Activated T-helper 9 cell treated with anti-CD3 and anti-CD28 coated beads, Interleukin-2, amount 50 U/mL, for 16 hours (primary cell): Measurements from ENCODE around the gene PRKN.

Experiments
- DNase-seq: peaks from one replicate; pipeline ENCODE4 v3.0.0-alpha.2; 2020; ENCODE audit warnings: low read depth

The PRKN gene

GRCh38 chr6:161414180-161414579 lies 1313.4 kb downstream of the PRKN start:
- no peak for DNase-seq

GRCh38 chr6:161413355-161413771 lies 1314.2 kb downstream of the PRKN start:
- no peak for DNase-seq

GRCh38 chr6:161412795-161413194 lies 1314.8 kb downstream of the PRKN start:
- DNase-seq = no peak

GRCh38 chr6:161411265-161411944 lies 1316.2 kb downstream of the PRKN start:
- no peak for DNase-seq

- DNase-seq = no peak
These were observed 1316.8 kb downstream of the PRKN start for GRCh38 chr6:161410736-161411135.

GRCh38 chr6:161410076-161410475 lies 1317.5 kb downstream of the PRKN start:
- no peak for DNase-seq

- no peak for DNase-seq
These were observed 1318.2 kb downstream of the PRKN start for GRCh38 chr6:161409353-161409752.

GRCh38 chr6:161408041-161408440 lies 1319.5 kb downstream of the PRKN start:
- no peak for DNase-seq

- DNase-seq = no peak
These were observed 1320.0 kb downstream of the PRKN start for GRCh38 chr6:161407581-161407980.

GRCh38 chr6:161407115-161407514 lies 1320.5 kb downstream of the PRKN start:
- DNase-seq = no peak

GRCh38 chr6:161406646-161407045 lies 1320.9 kb downstream of the PRKN start:
- no peak for DNase-seq

- DNase-seq = no peak
These were observed 1322.1 kb downstream of the PRKN start for GRCh38 chr6:161405418-161405817.

GRCh38 chr6:161403717-161404116 lies 1323.8 kb downstream of the PRKN start:
- no peak for DNase-seq

- no peak for DNase-seq
These were observed 1325.8 kb downstream of the PRKN start for GRCh38 chr6:161401587-161402309.

GRCh38 chr6:161400671-161401070 lies 1326.9 kb downstream of the PRKN start:
- DNase-seq = no peak

GRCh38 chr6:161396539-161396938 lies 1331.0 kb downstream of the PRKN start:
- DNase-seq = no peak

GRCh38 chr6:161395716-161396231 lies 1331.8 kb downstream of the PRKN start:
- no peak for DNase-seq

- no peak for DNase-seq
These were observed 1333.1 kb downstream of the PRKN start for GRCh38 chr6:161394437-161394836.

GRCh38 chr6:161393839-161394364 lies 1333.7 kb downstream of the PRKN start:
- DNase-seq = peak; percentile 21

- no peak for DNase-seq
These were observed 1334.3 kb downstream of the PRKN start for GRCh38 chr6:161393292-161393691.

- DNase-seq = no peak
These were observed 1337.8 kb downstream of the PRKN start for GRCh38 chr6:161389756-161390155.

GRCh38 chr6:161383951-161384350 lies 1343.6 kb downstream of the PRKN start:
- DNase-seq = no peak
